CD4-positive, alpha-beta T cell treated with Interleukin-15 for 1 hour (primary cell): ENCODE results near the gene GALNT18.

Experiments
- DNase-seq: peaks from one replicate; pipeline ENCODE4 v3.0.0-alpha.2; 2020

Gene GALNT18

DNA sequence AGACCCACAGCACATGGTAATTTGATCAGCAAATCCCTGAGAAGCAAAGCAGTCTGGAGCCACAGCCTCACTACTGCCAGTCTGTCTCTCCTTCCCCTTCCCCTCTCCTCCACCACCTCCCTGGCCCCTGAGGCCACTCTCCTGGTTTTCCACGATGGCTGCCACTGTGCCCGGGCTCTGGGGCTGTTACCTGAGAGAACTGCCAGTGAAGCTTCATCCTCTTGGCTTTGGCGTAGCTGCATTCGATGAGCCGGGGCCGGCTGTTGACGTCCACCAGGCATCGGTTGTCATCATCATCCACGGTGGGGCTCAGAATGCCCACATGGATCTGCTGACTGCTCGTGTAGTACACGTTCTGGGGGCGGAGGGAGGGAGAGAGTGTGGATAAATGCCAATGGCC lies 329.0 kb downstream of the GALNT18 start:
- no peak for DNase-seq

DNA sequence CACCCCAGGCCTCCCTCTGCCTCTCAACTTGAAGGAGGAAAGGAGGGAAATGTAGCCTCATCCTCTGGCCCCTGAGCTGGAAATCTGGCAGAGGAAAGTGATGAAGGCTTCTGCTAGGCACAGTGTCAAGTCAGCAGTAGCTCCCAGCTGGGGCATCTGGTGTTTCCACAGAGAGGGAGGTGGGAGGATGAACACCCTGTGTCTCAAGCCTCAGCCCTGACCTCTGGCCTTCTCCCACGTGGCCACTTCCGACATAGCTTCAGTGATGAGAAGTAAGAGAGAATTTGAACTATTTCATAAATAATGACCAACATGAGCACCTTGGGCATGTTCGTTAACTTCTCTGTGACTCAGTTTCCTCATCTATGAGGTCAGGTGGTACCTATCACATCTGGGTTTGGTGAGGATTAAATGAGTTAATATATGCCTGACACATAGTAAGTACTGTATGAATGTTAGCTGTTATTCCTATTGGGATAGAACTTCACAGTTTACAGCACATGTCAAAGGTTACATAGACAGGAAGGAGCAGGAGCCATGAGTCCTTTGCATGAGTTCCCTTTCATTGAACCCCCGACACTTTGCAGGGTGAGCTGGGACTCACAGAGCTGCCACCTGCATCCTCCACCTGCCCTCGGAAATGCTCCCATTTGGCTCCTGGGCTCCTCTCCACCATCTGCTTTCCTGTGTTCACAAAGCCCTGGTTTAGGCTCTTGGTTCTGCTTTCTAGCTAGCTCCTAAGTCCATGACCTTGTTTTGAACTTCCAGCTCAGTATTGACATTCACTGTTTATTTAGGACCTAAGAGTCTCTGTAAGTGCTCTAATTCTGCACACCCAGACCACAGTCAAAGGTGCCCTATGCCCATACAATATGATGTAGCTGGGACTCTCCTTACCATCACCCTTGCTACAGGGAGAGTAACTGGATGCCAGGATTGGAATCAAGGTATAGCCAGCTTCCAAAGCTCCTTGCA lies 330.5 kb downstream of the GALNT18 start:
- DNase-seq = no peak

GRCh38 chr11:11290354-11290753 lies 331.5 kb downstream of the GALNT18 start:
- no peak for DNase-seq

DNA sequence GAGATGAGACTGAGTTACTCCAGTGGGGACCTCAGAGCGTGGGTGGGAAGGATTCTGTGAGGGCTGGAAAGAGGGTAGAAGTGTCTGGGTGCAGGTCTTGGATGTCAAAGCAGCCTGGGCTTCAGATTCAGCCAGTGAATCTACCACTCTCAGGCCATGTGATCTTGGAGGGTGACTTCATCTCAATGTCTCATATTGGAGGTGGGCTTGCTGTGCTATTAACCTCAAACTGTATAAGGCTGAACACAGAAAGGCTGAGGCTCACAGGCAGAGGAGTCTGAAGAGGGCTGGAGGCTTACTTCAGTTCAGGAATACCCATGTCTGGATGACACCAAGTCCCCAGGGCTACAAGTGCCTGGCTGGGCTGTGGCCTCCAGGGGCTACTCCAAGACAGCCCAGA lies 332.1 kb downstream of the GALNT18 start:
- DNase-seq = no peak

DNA sequence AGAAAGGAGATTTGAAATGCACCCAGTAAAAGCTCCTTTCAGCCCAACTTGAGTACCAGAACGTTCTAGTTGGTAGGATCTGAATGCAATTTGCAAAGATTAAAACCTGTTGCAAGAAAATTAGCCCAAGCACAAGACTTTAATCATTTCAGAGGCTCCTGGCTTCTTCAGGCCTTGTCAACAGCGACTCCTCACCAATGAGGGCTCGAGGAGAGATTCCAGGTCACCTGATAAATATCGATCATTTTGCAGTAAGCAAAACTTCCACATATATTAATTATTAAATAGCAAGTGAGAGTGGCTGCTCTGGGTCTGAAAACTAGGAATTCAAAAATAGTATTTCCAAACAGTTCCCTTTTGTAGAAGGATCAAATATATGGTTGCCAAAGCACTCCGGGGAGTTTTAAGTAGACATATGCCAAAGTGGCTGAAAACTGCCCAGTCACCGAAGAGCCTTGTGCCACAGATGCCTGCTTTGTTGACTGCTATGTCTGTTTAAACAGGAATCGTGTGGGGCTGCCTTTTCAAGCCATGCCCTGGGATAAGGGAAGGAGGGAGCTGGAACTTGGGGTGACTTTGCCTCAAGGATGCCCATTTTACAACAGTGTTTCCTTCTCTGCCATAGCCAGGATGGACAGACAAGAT lies 332.7 kb downstream of the GALNT18 start:
- DNase-seq = no peak

- no peak for DNase-seq
Observed at GRCh38 chr11:11284481-11284880, 337.3 kb downstream of the GALNT18 start.

GRCh38 chr11:11281626-11282025 lies 340.2 kb downstream of the GALNT18 start:
- DNase-seq = no peak

- no peak for DNase-seq
Observed at GRCh38 chr11:11280826-11281225, 341.0 kb downstream of the GALNT18 start.

GRCh38 chr11:11279956-11280689 lies 341.7 kb downstream of the GALNT18 start:
- no peak for DNase-seq

- no peak for DNase-seq
Observed at GRCh38 chr11:11272254-11272653, 349.6 kb downstream of the GALNT18 start.

DNA sequence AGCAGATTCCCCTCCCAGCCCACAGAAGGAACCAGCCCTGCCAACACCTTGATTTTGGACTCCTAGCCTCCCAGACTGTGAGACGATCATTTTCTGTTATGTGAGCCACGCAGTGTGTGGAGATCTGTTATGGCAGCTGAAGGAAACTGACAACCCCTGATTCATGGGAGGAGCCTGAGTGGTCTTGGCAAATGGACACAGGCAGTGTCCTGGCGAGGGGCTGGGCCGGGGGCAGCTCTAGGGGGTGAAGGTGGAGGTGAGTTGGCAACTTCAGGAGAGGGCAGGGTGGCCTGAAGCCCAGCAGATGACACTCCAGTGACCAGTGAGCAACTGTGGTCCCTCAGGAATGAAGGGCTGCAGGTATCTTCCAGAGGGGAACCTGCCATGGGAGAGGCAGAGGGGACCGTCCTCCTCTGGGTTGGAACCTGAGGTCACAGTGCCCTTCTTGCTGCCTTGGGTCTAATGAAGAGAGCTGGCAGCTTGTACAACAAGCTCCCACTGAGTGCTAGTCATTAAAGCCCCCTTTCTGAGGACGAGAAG lies 351.5 kb downstream of the GALNT18 start:
- DNase-seq = no peak

GRCh38 chr11:11268706-11269105 lies 353.1 kb downstream of the GALNT18 start:
- DNase-seq = no peak

GRCh38 chr11:11268119-11268518 lies 353.7 kb downstream of the GALNT18 start:
- DNase-seq = no peak

DNA sequence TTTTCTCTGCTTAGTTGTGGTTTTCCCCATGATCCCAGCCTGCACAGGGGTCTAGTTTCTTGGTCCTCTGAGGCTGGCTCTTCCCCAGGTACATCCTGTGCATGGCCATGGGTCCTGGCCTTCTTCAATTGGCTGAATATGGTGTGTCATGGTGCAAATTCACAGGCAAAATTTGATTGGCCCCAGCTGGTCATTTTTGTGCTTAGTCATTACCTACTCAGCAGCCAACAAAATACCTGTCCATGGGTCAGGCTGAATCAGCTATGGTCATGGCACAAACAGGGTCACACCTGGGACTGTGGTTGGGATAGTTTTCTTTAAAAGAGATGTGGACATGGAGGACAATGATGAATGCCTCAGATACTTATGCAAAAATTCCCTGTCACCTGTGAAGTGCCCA lies 354.5 kb downstream of the GALNT18 start:
- DNase-seq = no peak

GRCh38 chr11:11265994-11266606 lies 355.7 kb downstream of the GALNT18 start:
- DNase-seq = no peak

DNA sequence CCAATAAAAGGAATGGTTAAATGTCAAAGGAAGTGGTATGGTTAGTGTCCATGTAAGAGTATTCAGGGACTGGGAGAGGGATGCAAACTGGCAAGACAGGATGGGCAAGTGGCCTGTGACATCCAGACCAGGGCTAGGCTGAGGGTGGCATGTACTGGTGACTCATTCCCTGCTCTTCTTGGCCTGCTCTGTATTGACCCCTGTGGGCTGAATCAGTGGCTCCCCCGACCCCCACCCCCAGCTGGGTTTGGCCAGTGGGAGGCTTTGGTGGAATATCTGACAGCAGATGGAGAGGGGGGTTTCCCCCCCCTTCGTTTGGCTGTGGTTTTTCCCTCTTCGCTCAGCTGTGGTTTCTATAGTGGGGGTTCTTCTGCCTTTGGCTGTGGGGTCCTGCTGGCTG lies 356.5 kb downstream of the GALNT18 start:
- no peak for DNase-seq

DNA sequence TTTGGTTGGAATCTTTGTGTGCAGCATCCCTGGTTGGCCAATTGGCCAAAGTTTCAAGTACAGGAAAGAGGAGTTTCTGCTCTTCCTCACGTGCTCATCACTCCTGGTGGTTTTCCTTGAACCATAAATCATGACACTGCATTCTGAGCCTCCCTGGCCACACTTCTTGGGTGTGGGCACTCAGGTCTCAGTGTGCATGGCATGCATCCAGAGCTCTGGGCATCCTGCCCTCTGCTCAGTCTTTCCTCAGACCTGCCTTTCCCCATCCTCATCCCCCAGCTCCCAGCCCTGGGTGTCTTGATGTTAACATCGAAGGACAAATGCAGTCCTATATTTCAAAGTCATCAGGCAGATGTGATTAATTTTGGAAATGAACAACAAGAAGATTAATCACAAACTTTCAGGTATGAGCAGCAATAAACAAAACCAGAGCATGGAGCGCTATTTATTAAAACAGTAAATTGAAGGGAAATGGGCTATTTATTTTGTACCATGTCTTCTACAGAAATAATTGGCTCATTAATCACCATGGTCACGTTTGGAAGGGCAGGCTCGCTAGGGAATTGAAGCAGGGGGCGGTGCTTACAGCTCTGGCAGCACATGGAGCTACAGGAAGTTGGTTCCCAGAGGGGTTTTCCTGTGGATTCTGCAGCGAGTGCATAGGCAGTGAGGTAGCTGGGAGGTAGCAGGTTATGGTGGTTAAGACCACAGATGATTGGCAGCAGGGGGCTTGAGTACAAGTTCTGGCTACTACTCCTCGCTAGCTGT lies 358.4 kb downstream of the GALNT18 start:
- DNase-seq = no peak

DNA sequence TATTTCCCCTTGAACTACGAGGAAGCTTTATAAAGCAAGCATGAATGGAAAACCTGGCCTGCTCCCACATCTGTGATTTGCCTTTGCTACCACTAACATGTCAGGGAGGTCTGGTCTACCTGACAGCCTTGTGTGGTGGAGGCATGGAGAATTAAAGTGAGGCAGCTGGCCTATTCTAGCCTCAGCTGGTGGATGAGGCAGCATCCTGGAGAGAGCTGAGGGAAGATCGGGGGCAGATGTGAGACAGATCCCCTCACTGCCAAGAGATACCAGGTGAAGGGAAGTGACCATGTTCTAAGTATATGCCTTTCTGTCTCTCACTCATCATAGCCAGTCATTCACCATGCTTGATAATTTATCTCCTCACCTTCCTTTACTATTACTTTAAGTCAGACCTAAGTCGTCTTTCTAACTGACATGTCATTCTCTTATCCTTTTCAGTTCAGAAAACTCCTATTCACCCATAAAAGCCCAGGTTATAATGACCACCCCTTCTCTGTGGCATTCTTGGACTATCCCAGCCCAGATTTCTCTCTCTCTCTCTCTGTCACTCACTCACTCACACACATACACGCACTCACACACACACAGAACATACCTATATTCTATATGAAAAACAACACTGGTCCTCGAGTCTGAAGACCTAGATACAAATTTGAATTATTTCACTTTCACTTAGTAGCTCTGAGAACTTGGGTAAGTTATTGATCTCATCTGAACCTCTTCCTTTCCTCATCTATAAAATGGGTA lies 359.5 kb downstream of the GALNT18 start:
- no peak for DNase-seq

GRCh38 chr11:11261629-11262028 lies 360.2 kb downstream of the GALNT18 start:
- DNase-seq = no peak

- DNase-seq = no peak
Observed at GRCh38 chr11:11260903-11261302, 360.9 kb downstream of the GALNT18 start.

DNA sequence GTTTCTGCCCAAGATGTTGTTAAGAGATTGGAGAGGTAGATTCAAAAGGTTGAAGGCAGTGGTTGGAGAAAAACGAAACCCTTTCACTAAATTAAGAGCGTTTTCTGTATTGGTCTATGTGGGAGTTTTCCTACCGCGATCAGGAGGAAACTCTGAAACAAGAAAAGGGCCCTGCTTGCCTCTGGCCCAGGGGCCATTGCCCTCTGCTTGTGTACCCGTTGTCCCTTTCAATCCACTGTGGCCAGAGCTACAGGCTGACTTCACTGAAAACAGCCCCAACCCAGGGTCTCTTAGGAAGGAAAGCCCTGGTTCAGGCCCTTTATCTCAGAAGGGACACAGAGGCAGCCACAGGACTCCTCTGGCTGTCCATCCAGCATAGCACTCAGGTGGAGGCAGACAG lies 367.8 kb downstream of the GALNT18 start:
- DNase-seq = no peak
